Cortex of kidney (tissue), 1 donor: ENCODE data around the gene PBLD.
"Not testable (repeated sequence)": the region's sequence is repeated elsewhere in the genome, so short reads cannot be mapped to it uniquely, and the experiment has no call there.

Source experiments
- DNase-seq: peaks from one replicate; lab custom pipeline; 2025; lab: John Stamatoyannopoulos, UW

Gene PBLD

DNA sequence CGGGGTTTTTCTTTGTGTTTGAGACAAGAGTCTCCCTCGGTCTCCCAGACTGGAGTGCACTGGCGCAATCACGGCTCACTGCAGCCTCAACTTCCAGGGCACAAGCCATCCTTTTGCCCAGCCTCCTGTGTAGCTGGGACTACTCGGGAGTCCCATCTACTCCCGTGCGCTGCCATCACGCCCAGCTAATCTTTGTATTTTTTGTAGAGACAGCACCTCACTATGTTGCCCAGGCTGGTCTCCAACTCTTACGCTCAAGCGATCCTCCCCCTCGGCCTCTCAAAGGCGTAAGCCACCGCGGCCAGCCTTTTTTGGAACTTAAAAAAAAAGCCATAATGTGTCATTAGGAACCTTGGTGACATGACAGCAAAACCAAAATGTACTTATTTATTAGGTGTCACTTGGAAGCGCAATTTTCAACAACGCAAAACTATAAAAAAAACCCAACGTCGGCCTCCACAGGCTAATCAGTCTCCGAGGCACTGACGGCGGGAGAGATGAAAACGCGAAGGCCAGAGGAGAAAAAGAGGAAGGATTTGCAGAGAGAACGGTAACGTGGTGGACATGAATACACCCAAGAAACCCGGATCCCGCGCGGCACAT, 1.8 kb downstream of the PBLD start:
- DNase-seq = no peak

DNA sequence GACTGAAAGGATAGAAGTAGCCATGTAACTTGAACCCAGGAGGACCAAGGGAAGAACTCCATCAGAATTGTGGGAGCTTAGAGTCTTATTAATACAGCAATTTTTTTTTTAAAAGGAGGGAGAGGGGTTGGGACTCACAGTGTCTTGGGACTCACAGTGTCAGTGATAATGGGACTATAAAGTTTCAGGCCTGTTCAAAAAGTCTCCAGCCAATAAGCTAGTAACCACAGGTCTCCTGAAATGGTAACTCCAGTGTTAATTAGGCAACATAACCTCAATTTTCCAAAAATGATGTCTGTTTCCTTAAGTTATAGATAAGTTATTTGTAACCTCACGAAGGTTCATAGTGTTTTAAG, 3.2 kb downstream of the PBLD start:
- DNase-seq = no peak

DNA sequence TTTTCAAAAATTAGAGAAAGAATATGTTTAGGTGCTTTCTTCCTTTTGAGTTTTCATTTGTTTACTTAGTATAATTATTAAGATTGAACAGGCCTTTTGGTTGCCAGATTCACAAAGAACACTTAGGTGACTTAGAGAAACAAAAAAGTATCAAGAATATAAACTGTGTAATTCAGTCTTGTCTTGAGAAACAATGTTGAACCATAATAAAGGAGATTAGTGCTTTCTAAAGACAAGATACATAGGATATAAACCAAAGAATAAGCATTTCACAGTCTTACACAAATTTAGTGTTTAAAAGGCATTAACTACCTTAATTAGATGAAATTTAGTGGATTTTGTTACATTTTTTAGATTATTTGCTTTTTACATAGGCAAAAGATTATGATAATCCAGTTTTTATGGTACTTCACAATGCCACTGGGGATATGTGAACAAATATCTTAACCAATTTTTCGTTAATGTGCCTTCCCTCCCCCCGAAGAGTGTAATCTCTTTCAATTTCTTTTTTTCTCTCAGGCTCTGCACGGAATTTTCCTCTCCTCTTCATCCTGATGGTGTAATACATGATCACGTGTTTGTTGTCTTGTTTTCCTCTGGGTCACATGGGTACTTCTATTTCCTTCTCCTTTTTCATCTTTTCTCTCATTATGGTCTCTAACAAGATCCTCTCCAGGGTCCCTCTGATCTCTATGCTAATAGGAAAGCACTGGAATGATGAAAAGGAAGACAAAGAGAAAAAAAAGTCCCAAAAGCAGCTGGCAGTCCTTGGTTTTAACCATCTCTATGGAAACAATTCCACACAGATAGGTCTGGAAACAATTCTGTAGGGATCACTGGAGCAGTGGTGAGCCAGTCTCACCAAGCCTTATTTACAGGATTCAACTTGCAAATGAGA, 4.6 kb downstream of the PBLD start:
- DNase-seq = no peak

DNA sequence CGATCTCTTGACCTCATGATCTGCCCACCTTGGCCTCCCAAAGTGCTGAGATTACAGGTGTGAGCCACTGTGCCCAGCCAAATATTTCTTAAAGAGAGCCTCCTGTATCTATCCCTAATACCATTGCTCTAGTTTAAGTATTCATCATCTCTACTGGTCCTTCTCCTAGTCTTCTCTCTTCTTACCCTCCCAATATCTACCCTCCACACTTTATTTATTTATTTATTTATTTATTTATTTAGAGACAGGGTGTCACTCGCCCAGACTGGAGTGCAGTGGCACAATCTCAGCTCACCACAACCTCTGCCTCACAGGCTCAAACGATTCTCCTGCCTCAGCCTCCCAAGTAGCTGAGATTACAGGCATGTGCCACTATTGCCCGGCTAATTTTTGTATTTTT, 8.3 kb downstream of the PBLD start:
- DNase-seq = not testable (repeated sequence)

DNA sequence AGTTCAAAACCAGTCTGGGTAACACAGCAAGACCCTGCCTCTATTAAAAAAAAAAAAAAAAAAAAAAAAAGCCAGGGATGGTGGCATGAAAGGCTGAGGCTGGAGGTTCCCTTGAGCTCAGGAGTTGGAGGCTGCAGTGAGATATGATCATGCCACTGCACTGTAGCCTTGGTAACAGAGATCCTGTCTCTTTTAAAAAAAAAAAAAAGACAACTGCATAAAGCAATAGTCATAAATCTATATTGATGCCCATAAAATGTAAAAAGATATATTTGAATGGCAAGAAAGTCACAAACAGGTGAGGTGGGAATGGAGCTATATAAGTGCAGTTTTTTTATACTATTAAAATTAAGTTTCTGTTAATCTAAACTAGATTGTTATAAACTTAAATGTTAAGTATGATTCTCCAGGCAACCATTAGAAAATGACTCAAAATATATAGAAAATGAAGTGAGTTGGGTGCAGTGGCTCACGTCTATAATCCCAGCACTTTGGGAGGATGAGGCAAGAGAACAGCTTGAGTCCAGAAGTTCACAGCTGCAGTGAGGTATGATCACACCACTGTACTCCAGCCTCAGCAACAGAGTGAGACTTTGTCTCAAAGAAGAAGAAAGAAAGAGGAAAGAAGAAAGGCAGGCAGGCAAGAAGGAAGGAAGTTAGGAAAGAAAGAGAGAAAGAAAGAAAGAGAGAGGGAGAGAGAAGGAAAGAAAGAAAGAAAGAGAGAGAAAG, 14.2 kb downstream of the PBLD start:
- DNase-seq = no peak

DNA sequence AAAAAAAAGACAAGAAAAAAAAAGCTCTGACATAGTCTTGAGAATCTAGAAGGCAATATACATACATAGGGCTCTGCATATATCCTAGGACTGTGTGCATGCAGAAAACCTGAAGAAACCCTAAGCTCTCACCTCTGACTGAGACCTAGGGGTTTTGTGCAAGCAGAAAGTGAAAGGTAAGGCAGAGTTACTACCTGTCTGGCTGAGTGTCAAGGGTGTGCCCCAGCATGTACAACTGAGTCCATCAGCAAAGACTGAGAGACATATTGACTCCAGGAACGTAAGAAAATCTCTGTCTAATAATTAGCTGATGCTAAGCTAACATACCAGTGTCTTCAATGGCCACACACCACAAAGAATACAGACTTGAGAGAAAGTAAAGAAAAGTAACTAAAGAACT, 17.1 kb downstream of the PBLD start:
- DNase-seq = no peak

DNA sequence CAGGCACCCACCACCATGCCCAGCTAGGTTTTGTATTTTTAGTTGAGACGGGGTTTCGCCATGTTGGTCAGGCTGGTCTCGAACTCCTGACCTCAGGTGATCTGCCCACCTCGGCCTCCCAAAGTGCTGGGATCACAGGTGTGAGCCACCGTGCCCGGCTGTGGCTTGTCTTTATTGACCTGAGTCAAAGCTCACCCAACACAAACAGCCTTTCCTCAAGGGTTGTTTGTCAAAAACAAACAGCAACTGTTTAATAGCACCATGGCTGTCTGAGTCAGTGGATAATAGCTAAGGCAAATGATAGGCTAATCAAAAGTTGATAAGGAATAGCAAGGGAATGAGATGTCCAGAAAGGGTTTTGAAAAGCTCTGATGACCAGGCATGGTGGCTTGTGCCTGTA, 17.8 kb downstream of the PBLD start:
- DNase-seq = not testable (repeated sequence)

DNA sequence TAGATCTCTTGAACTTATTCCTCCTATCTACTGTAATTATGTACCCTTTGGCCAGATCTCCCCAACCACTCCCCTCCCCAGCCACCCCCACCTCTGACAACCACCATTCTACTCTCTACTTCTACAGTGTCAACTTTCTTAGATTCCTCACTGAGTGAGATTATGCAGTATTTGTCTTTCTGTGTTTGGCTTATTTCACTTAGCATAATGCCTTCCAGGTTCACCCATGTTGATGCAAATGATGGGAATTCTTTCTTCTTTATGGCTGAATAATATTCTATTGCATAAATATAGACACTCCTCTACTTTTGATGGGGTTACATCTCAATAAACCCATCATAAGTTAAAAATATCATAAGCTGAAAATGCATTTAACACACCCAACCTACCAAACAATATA, 22.2 kb downstream of the PBLD start:
- no peak for DNase-seq

DNA sequence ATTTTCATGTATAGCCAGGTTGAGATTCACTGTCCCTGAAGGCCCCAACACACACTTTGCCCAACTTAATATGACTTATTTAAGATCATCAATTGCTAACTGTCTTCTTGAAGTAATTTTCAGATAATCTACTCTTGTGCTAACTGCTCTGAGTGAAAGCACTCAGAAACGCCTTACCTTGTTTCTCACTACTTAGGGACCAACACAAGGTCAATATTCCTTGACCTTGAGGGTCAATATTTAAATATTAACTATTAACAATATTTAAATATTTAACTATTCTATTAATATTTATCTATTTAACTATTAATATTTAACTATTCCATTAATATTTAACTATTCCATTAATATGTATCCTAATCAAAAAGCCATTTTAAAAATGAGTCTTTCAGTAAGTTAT, 26.9 kb downstream of the PBLD start:
- no peak for DNase-seq

DNA sequence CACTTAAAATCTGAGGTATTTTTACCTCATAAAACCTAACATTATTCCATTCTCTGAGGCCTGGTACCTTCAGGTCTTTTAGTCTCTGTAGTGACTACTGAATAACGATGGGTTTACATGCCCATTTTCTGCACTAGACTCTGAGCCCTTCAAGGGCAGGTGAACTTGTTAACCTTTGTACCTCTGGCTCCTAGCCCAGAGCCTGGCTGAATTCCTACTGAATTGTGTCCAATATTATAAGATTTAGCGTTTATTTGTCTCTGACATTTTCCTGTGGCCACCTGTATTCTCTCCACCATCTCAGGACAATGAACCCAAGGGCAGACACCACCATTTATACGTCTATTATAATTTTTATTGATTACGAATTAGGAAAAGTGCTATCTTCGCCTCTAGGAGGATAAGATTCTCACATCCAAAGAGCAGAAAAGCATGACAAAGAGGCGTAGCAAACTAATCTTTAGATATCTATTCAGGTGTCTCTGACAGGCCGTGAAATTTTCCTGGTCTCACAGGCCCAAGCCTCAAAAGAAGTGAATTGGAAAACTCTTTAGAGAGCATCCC, 28.8 kb downstream of the PBLD start:
- no peak for DNase-seq

DNA sequence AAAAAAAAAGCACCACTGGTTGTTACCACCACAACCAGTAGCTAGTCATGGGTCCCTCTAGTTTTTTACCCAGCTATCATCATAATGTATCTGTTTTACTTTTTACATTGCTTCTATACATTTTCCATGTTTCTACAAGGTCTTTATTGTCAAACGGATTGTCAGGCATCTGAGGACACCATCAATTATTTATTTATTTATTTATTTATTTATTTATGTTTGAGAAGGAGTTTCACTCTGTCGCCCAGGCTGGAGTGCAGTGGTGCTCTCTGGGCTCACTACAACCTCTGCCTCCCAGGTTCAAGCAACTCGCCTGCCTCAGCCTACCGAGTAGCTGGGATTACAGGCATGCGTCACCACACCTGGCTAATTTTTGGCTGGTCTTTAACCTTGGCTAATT, 29.9 kb downstream of the PBLD start:
- no peak for DNase-seq

DNA sequence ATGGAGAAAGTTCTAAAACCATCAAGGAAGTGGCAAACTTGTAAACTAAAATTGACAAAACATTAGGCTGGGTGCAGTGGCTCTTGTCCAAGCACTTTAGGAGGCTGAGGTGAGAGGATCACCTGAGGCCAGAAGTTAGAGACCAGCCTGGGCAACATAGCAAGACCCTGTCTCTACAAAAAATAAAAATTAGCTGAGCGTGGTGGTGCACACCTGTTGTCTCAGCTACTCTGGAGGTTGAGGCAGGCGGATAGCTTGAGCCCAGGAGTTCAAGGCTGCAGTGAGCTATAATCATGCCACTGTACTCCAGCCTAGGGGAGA, 30.3 kb downstream of the PBLD start:
- DNase-seq = no peak

DNA sequence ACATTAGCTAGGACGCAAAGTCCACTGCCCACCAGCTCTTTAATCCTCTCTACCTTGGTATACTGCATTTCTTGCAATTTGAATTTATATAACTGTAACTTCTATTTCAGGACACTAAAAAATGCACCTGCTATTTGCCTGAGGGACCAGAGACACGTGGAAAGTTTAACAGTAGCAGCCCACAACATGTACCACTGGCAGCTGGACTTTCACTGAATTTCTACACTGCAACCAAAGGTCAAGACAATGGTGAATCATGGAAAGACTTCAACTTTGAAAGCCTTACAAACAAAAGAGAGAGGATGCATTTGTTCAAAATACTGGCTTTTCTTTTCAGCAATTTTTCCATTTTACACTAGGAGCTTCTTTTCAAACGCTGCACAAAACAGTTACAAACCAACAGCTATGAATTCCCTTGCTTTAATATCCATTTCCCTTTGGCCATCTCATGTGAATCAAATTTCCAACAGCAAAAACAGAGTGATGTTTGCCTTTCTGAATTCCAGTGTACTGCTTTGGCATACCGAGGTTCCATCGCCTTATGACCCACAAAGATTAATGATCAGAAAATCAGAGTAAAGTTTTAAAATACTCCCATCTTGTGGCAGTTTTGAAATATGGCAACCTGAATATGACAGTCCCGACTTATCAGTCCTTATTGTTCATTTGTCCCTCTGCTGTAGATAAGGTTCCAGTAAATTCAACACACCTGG, 30.8 kb downstream of the PBLD start:
- DNase-seq = no peak

DNA sequence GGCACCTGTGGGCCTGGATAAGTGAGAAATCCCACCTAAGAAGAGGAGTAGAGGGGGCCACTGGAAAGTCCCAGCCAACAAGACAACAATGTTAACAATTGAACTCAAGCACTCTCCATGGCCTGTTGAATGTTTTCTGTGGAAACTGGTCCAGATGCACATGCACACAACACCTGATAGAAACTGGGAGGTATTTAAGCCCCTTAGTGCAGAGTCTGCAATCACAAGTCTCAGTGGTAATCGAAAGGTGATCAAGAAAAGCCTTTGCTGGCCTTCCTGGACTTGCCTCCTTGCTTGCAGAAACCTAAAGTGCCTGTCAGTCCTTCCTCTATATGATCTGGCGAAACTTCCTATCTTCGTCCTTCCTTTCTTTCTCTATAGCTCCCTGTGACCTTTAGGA, 31.4 kb downstream of the PBLD start:
- DNase-seq = no peak

DNA sequence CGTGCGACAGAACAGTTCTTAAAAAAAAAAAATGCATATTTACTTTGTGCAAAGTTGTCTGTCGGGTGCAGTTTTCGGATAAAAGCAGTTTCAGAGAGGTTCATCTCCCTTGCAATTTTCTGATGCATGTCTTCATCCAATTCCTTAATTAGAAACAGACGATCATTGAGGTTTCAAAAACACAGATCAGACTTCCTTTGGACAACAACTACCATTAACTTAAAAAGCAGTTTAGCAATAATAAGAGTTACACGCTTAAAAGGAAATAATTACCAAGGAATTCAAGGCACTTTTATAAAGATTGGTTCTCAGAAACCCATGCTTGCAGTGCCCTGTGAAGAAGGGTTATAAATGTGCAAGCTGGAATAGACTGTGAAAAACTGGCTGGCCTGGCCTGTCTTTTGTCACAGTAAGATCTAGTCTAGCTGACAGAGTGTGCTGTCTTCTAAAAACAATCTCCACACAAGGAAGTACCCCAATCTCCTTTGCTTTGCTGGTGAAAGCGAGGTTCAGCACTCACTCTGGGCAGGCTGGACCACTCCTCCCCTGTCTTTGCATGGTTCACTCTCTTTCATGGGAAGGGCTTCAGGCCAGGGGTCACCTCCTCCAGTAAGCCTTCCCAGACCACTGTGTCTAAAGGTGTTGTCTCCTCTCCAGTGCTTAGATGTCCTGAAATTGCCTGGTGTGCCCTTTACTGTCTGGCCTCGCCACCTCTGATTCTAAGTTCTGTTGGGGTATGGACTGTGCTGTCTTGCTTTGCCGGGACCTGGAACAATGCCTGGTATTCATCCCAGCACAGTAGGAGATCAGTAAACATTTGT, 35.7 kb downstream of the PBLD start:
- no peak for DNase-seq

DNA sequence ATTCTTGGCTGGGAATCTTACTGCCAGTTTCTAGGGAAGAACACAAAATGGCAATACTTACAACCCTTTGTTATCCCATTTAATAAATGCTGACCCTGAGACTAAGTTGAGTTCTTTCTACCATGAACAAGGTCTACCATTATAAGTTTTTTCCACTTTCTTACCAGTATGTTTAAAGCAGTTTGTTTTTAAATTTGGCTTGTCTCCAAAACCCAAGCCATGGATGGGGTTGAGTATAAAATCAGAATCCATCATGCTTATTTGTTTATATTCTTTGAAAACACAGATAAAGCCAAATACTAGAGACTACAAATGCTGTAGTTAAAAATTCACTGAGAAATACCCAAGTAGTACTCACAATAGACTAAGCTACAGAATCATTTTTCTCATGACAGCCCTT, 42.0 kb downstream of the PBLD start:
- no peak for DNase-seq

DNA sequence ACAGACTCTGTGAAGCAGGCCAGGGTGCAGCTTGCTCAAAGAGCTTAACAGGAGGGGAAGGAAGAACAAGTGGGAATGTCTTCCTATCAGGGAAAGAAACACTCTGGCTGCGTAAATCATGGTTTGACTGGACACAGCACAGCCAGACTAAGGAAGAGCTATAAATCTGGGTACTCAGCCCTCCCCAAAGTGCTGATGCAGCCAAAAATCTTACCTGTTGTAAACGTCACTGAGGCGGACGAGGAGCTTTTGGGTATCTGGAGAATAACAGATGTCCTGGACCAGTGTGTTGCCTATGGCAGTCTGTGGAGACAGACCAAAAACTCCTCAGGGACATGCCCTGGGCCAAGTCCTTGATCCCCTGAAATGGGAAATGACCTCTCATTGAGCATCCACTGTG, 44.0 kb downstream of the PBLD start:
- no peak for DNase-seq

DNA sequence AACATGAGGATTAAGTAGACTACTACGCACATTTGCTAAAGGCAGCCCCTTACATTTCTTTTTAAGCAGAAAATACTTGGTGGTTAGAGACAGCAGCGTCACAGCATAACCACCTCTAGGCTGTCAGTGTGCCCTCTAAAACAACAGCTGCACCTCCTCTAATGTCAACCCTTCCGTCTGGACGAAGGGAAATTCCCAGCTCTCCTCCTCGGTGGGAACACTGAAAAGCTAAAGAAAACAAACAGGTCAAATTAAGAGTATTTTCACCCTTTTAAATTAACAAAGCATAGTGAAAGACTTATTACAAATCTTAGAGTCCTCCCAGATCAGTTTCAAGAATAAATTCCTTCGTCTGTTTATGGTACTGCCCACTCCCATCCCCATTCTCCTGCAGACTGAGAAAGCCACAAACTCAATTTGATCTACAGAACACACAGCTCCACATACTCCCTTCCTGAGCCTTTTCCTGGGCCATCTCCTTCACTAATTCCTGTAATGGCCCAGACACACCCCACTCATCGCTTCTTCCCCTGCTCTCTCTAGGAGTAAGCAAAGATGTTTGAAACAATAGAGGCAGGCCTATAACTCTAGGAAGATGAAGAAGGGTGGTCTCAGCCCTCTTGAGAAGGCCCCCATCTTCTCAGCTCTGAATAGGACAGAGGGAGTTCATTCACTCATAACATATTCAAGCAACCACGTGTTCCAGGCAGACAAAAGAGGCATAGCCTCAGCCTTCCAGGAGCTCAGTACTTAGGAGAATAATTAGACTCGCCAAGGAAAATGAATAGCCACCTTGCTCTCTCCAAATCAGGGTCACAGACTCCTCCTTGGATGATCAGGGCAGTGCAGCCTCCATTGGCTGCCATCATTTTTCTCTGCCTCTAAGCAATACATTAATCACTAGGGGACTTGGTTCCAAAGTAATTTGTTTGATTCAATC, 48.4 kb downstream of the PBLD start:
- no peak for DNase-seq

DNA sequence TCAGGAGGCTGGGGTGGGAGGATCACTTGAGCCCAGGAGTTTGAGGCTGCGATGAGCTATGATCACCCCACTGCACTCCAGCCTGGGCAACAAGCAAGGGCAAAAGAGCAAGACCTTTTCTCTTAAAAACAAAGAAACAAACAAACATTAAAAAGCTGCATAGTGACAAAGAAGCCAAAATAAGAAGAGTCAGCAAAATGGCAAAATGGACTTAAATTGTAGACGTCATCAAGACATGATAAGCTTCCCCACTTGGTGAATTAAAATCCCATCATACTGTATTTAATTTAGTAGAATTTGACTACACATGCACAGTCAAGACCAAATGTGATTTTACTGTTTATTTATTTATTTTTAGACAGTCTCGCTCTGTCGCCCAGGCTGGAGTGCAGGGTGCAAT, 52.0 kb downstream of the PBLD start:
- DNase-seq = no peak
